Kidney epithelial cell (primary cell): Measurements from ENCODE around the gene TGFBR3L. TPM values are rescaled to one million over a fixed set of nuclear protein-coding genes. Genes with fewer than 3 reads are reported as not detected.
A peak's percentile ranks its signal among the peaks of the same experiment; 100 is the strongest.

ENCODE experiments used
- DNase-seq: peaks from one replicate; pipeline ENCODE4 v3.0.0-alpha.2; 2010; ENCODE audit warnings: low read depth
- H3K27me3 ChIP-seq: 2 replicates; pipeline ENCODE4 v1.6.0; 2011; ENCODE audit warnings: low read length; ENCODE audit not compliant: control insufficient read depth, insufficient read depth
- H3K36me3 ChIP-seq: 2 replicates; pipeline ENCODE4 v1.5.1; 2011; ENCODE audit warnings: low read length; ENCODE audit not compliant: control insufficient read depth, insufficient read depth
- H3K4me3 ChIP-seq: 2 replicates; pipeline ENCODE4 v1.5.1; 2011; ENCODE audit warnings: low read depth, mild to moderate bottlenecking, control low read depth, low read length
- CTCF ChIP-seq: IDR thresholded peaks from 2 replicates; pipeline ENCODE4 v1.5.1; 2011; ENCODE audit warnings: mild to moderate bottlenecking, moderate library complexity, low read length, control low read depth, inconsistent platforms; ENCODE audit not compliant: insufficient read depth, poor library complexity, severe bottlenecking
- total RNA-seq: library from RNA; depleted of rRNA; stranded (reverse); fragments of >200 nt; gene quantifications from 2 replicates; pipeline ENCODE4 v1.2.3, GENCODE V29; 2015

The TGFBR3L gene
- total RNA-seq, 1 donor from 2014 or later, result 4.5 TPM

- no peak for TF ChIP-seq CTCF
- Histone ChIP-seq H3K27me3 (no peaks in the 10 kb centered on the region), H3K36me3 (peaks cover 4% of the 10 kb centered on the region), H3K4me3 (no peak overlapping the region)
- no peak for DNase-seq
Observed at GRCh38 chr19:7930765-7931164, 16.1 kb downstream of the TGFBR3L start.

DNA sequence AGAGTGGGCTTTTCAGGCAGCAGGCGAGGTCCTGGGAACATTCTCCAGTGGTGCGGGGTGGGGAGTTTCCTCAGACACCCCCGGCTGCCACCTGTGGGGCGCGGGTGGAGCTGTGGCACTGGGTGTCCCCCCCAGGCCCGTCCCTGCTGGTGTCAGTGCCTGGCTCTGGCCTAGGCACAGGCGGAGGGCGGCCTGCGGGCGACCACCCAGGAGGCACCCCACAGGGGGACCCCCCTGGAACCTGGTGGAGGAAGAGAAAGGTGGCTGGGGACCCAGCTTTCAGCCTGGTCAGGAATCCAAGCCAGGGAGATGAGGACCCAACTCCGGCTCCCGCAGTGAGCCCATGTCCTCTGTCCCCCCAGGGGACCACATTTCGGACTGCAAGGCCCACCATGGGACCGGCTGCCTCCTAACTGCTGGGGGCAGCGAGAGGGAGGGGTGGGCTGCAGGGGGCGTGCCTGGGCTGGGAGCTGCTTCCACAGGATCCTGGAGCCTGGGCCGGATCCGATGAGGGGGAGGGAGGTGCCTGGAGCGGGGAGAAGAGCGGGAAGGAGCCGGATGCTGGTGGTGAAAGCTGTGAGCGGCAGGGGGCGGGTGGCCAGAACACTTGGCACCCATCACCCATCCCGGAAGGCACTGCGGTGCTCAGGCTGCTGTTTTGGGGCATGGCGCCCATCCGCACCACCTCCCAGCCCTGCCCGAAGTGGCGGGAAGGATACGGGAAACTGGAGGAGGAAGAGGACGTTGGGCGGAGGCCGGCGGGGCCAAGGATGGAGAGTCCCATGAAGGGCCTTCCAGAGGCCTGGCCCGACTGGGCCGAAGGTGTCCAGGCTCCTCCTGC, 16.8 kb downstream of the TGFBR3L start:
- H3K4me3 ChIP-seq, result no peak overlapping the region
- H3K27me3 ChIP-seq, result no peaks in the 10 kb centered on the region
- no peak for DNase-seq
- TF ChIP-seq CTCF, result no peak
- peaks cover 4% of the 10 kb centered on the region for H3K36me3 ChIP-seq

GRCh38 chr19:7932276-7932929, 17.8 kb downstream of the TGFBR3L start:
- no peak for TF ChIP-seq CTCF
- no peak overlapping the region for H3K4me3 ChIP-seq
- peaks cover 5% of the 10 kb centered on the region for H3K36me3 ChIP-seq
- DNase-seq, result no peak
- H3K27me3 ChIP-seq, result no peaks in the 10 kb centered on the region

DNA sequence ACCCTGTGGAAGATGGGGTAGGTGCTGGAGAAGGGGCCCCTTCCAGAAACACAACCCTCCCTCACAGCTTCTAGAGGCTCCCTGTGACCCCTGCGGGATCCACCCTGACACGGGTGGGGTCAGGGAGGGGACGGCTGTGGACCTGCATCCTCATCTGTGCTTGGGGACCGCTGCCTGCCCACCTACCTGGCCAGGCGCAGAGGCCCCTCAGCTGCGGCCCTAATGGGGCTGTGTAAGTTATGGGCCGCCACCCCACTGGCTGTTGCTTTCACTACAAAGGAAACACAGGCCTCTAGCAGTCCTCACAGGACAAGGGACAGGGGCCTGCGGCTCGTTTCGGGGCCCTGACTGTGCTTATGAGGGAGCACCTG, 18.3 kb downstream of the TGFBR3L start:
- Histone ChIP-seq H3K4me3 (no peak overlapping the region), H3K27me3 (no peaks in the 10 kb centered on the region), H3K36me3 (peaks cover 5% of the 10 kb centered on the region)
- no peak for DNase-seq
- no peak for TF ChIP-seq CTCF

DNA sequence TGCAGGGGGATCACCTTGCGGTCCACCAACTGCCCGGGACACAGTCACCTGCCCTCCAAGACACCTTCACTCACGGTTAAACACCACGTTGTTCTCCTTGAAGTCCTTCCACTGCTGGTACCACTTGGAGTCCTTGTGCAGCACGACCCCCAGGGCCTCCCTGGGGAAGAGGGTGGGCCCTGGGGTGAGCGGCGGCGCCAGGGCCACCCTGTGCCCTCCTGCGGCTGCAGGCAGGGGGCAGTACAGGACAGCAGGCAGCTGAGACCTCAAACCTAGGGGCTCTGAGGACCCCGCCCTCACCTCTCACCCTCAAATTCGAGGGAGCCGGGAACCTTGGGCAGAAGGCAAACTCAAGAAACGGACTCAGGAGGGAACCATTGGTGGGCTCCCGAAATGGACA, 18.8 kb downstream of the TGFBR3L start:
- Histone ChIP-seq H3K4me3 (no peak overlapping the region), H3K36me3 (peaks cover 5% of the 10 kb centered on the region), H3K27me3 (no peaks in the 10 kb centered on the region)
- TF ChIP-seq CTCF, result peak; percentile 32
- no peak for DNase-seq
